Measurements from ENCODE around the gene FGG.

The FGG gene

DNA sequence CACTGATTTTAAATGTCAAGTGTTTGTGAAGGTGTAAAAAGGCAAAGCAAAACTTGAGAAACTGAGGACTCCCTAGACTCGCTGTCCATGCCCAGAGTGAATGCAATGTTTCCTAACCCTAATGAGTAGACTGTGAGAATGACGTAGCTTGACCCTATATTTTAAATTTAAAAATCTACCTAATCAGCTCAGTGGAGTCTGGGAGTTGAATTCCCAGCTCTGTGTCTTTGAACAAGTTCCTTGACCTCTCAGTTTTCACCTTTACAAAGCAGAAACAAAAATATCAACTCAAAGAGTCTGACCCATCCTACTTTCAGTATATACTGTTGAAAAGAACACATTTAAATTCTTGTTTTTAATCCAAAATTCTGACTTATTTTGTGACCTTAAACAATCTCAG, 24.3 kb downstream of the FGG start:
- in situ Hi-C loops (cut with HindIII; ENCODE audit: low sequenced_read_pairs) = no loop called here

GRCh38 chr4:154586296-154587033, 26.0 kb downstream of the FGG start:
- in situ Hi-C loops (cut with HindIII; ENCODE audit: low sequenced_read_pairs) = no loop called here

DNA sequence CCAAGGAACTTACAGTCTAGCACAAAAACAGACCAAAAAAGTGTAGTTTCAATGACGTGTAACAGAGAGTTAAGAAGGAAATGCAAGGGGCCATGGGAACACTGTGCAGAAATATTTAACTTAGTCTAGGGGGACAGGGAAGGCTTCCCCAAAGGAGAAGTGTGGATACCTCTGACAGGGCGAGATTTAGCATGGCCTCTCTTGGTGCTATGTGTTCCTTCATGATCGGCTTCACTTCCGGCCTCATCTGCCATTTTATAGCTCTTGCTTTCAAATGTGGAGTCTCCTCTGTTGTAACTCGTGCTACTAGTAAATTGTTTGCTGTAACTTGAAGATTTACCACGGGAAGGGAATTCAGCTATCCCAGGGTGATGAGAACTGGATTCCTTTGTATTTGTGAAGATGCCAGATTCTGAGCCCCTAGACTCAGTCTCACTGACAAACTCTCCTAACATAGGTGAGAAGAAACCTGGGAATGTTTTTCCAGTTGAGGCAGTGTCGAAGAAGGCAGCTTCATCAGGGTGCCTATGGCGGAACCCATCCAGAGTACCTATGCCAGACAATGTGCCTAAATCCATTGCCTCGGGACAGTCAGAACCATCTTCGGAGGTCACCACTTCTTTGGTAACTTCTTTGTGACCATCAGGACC, 27.0 kb downstream of the FGG start:
- in situ Hi-C loops (cut with HindIII; ENCODE audit: low sequenced_read_pairs) = no loop called here

GRCh38 chr4:154584259-154584658, 28.2 kb downstream of the FGG start:
- in situ Hi-C loops (cut with HindIII; ENCODE audit: low sequenced_read_pairs) = no loop called here

DNA sequence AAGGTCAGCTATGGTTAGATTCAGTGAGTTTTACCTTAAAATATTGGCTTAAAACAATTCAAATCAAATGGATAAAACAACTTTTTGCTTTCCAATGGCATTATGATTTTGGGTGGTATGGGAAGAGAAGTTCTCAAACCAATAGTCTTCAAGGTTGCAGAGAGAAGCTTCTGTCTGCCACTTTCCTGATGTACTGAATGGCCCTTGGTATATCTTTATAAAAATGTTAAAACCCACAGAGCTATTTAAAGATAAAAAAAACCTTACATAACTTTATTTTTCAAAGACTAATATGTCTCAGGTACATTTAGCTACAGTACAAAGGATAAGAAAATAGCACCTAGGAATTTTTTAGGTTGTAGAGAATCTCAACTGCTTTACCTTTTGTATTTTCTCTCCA, 28.8 kb downstream of the FGG start:
- in situ Hi-C loops (cut with HindIII; ENCODE audit: low sequenced_read_pairs) = no loop called here

GRCh38 chr4:154583230-154583629, 29.2 kb downstream of the FGG start:
- in situ Hi-C loops (cut with HindIII; ENCODE audit: low sequenced_read_pairs) = no loop called here

DNA sequence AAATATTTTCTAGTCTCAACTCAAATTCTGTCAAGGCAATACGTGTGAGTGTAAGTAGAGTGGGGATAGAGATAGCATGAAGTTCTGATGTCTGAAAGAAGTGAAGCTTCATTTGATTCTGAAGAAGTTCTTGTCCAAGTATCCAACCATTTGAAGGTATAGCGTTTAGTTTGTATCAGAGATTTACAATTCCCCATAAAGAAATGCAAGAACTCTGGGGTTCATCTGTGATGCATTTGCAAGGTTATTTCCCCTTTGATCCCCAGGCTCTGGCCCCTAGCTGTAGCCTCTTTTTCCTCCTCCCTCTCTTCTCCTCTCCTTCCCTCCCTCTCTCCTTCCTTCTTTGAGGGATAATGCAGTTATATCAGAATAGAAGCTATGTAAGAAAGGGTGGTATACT, 29.7 kb downstream of the FGG start:
- in situ Hi-C loops (cut with HindIII; ENCODE audit: low sequenced_read_pairs) = no loop called here

DNA sequence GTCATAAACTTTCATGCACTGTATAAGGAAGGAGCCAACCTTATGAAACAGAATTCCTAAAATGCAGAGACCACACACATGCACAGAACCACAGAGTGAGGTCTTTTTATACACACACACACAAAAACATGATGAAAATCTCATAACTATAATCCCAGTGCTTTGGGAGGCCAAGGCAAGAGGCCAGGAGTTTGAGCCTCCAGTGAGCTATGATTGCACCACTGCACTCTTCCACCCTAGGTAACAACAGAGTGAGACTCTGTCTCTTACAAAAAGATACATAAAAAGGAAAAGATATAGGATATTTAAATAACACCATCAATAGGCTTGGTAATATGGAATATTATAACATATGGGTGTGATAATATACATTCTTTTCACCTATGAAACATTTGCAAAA, 32.5 kb downstream of the FGG start:
- in situ Hi-C loops (cut with HindIII; ENCODE audit: low sequenced_read_pairs) = no loop called here

GRCh38 chr4:154578919-154579318, 33.5 kb downstream of the FGG start:
- in situ Hi-C loops (cut with HindIII; ENCODE audit: low sequenced_read_pairs) = no loop called here

DNA sequence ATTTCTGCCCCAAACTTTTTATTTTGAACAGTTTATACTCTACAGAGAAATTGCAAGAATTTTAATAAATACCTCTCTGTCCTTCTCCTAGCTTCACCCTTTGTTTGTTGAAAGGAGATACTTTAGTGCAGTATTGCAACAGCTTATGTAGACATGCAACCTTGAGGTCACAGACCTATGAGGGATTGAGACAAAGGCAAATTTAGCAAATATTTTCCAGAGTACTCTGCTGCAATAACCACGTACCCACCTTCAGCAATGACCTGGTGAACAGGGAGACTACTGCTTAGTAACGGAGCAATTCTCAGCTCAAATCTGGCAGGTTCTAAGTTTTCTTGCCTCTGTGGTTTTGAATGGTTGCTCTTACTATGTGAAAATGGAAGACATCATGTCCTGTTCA, 35.1 kb downstream of the FGG start:
- in situ Hi-C loops (cut with HindIII; ENCODE audit: low sequenced_read_pairs) = no loop called here

- in situ Hi-C loops (cut with HindIII; ENCODE audit: low sequenced_read_pairs) = no loop called here
Measured at GRCh38 chr4:154574311-154574710, 38.1 kb downstream of the FGG start.

DNA sequence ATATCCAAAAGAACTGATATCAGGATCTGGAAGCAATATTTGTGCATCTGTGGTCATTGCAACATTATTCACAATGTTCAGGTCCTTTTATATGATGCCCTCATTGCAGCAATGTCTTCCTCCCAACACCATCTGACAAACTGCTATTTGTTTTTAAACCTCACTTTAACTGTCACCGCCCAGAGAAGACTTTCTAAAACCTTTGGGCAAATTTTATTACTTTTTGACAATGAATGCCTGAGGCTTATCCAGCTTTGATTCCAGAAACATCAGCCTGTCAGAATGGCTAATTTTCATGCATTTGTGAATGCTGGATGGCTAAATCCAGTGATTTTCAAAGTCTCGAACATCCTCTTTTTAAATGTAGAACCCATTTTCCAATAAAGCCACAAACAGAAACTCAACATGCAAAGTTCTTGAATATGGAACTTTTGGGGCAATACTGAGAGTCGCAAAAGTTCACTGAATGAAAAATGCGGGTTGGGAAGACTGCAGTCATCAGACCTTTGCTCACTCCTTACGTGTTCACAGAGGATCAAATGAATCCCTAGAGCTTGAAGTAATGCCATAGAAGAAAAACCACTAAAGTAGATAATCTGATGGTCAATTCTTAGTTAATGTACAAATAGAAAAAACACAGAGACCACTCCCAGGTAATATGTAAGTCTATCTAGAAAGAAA, 39.1 kb downstream of the FGG start:
- in situ Hi-C loops (cut with HindIII; ENCODE audit: low sequenced_read_pairs) = no loop called here

DNA sequence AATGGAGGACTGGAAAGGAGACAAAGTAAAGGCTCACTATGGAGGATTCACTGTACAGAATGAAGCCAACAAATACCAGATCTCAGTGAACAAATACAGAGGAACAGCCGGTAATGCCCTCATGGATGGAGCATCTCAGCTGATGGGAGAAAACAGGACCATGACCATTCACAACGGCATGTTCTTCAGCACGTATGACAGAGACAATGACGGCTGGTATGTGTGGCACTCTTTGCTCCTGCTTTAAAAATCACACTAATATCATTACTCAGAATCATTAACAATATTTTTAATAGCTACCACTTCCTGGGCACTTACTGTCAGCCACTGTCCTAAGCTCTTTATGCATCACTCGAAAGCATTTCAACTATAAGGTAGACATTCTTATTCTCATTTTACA, 42.9 kb downstream of the FGG start:
- in situ Hi-C loops (cut with HindIII; ENCODE audit: low sequenced_read_pairs) = no loop called here

GRCh38 chr4:154569028-154569427, 43.4 kb downstream of the FGG start:
- in situ Hi-C loops (cut with HindIII; ENCODE audit: low sequenced_read_pairs) = no loop called here

DNA sequence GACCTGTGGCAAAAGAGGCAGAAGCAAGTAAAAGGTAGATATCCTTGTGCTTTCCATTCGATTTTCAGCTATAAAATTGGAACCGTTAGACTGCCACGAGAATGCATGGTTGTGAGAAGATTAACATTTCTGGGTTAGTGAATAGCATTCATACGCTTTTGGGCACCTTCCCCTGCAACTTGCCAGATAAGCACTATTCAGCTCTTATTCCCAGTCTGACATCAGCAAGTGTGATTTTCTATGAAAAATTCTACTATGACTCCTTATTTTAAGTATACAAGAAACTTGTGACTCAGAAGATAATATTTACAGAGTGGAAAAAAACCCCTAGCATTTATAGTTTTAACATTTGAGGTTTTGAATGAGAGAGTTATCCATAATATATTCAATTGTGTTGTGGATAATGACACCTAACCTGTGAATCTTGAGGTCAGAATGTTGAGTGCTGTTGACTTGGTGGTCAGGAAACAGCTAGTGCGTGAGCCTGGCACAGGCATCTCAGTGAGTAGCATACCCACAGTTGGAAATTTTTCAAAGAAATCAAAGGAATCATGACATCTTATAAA, 45.7 kb downstream of the FGG start:
- in situ Hi-C loops (cut with HindIII; ENCODE audit: low sequenced_read_pairs) = no loop called here

- in situ Hi-C loops (cut with HindIII; ENCODE audit: low sequenced_read_pairs) = no loop called here
Measured at GRCh38 chr4:154565704-154566103, 46.8 kb downstream of the FGG start.

GRCh38 chr4:154564311-154564710, 48.1 kb downstream of the FGG start:
- in situ Hi-C loops (cut with HindIII; ENCODE audit: low sequenced_read_pairs) = no loop called here

GRCh38 chr4:154562697-154563254, 49.7 kb downstream of the FGG start, which contains the start of gene FGB:
TSS of gene FGB (plus strand) at chr4:154563011. CDS start at chr4:154563019, 8 bp downstream.
- in situ Hi-C loops (cut with HindIII; ENCODE audit: low sequenced_read_pairs) = no loop called here

DNA sequence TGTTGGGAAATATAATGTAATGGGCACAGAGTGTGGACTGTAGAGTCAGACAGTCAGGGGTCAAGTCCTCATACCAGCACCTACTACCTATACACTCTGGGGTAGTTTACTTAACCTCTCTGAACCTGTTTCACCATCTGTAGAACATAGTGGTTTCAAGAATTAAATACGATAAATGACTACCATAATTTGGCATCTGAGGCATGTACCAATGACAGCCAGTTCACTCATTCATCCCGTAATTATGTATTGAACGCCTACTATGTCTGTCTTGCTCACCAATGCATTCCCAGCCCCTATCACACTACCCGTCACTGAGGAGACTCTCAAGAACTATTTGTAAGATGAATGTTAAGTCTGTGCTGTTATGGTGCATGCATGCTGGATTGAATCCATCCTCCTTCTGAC, 51.6 kb downstream of the FGG start:
- in situ Hi-C loops (cut with HindIII; ENCODE audit: low sequenced_read_pairs) = no loop called here

DNA sequence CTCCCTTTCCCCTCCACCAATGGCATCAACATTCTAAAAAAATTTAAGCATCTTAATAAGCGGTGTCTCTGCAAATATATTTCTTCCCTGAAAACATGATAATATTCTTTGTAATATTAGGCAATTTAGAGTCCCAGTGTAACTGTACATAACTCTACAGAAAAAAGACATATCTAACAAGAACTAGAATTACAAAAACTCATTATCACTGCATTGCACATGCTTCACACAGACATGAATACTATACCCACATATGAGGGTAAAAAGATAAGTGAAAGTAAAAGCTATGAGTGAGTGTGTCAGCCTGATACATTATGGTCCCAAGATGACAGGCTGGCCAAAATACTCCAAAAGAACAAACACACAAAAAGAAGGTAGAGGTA, 52.0 kb downstream of the FGG start:
- in situ Hi-C loops (cut with HindIII; ENCODE audit: low sequenced_read_pairs) = no loop called here
